Trophoblast cell (in vitro differentiated cells and primary cell): ENCODE results near the gene DENND5A.

Experiments
- DNase-seq, 2 donors: peaks; one replicate each; pipeline ENCODE4 v3.0.0-alpha.2; 2016
- H2AFZ ChIP-seq: 2 replicates; pipeline ENCODE4 v1.6.1; 2013; ENCODE audit warnings: low read length, moderate library complexity, mild to moderate bottlenecking; ENCODE audit not compliant: insufficient read depth, poor library complexity
- H2AK5ac ChIP-seq: 2 replicates; pipeline ENCODE4 v1.6.1; 2013; ENCODE audit warnings: mild to moderate bottlenecking, low read length
- H2BK120ac ChIP-seq: 2 replicates; pipeline ENCODE4 v1.6.1; 2013; ENCODE audit warnings: low read length, mild to moderate bottlenecking, moderate library complexity; ENCODE audit not compliant: insufficient read depth, poor library complexity
- H2BK12ac ChIP-seq: 2 replicates; pipeline ENCODE4 v1.6.1; 2013; ENCODE audit warnings: mild to moderate bottlenecking, low read length, moderate library complexity
- H2BK5ac ChIP-seq: 2 replicates; pipeline ENCODE4 v1.6.1; 2013; ENCODE audit warnings: low read length, low read depth, moderate library complexity, mild to moderate bottlenecking; ENCODE audit not compliant: poor library complexity
- H3K14ac ChIP-seq: 2 replicates; pipeline ENCODE4 v1.6.1; 2013; ENCODE audit warnings: mild to moderate bottlenecking, low read length
- H3K18ac ChIP-seq: 2 replicates; pipeline ENCODE4 v1.6.1; 2013; ENCODE audit warnings: mild to moderate bottlenecking, low read length
- H3K23ac ChIP-seq: 2 replicates; pipeline ENCODE4 v1.6.1; 2013; ENCODE audit warnings: low read length
- H3K27ac ChIP-seq: 2 replicates; pipeline ENCODE4 v1.5.1; 2013; ENCODE audit warnings: low read depth, mild to moderate bottlenecking, inconsistent platforms, low read length, moderate library complexity
- H3K27me3 ChIP-seq: 2 replicates; pipeline ENCODE4 v1.6.1; 2013; ENCODE audit warnings: inconsistent platforms, mild to moderate bottlenecking, low read length, moderate library complexity; ENCODE audit not compliant: insufficient read depth
- H3K36me3 ChIP-seq, 2 experiments: 1 replicate in 1 of 2; 2 replicates in 1 of 2; pipeline ENCODE4 v1.6.1; 2013; ENCODE audit warnings: low read length in 2 of 2, mild to moderate bottlenecking in 2 of 2, moderate library complexity in 1 of 2; ENCODE audit not compliant: insufficient read depth in 2 of 2, control insufficient read depth in 1 of 2
- H3K4ac ChIP-seq: 2 replicates; pipeline ENCODE4 v1.6.1; 2013; ENCODE audit warnings: low read depth, mild to moderate bottlenecking, low read length, moderate library complexity
- H3K4me1 ChIP-seq, 2 experiments: 1 replicate in 1 of 2; 2 replicates in 1 of 2; pipeline ENCODE4 v1.6.1; 2013; ENCODE audit warnings: low read length in 2 of 2, mild to moderate bottlenecking in 2 of 2, moderate library complexity in 1 of 2; ENCODE audit not compliant: insufficient read depth in 2 of 2, control insufficient read depth in 1 of 2
- H3K4me2 ChIP-seq: 2 replicates; pipeline ENCODE4 v1.6.1; 2013; ENCODE audit warnings: inconsistent platforms, mild to moderate bottlenecking, low read length, moderate library complexity
- H3K4me3 ChIP-seq: 2 replicates; pipeline ENCODE4 v1.5.1; 2013; ENCODE audit warnings: mild to moderate bottlenecking, low read depth, low read length, inconsistent platforms
- H3K79me1 ChIP-seq: one replicate; pipeline ENCODE4 v1.6.1; 2013; ENCODE audit warnings: low read length
- H3K79me2 ChIP-seq: 2 replicates; pipeline ENCODE4 v1.6.1; 2013; ENCODE audit warnings: low read length, mild to moderate bottlenecking; ENCODE audit not compliant: control insufficient read depth, insufficient read depth, poor library complexity
- H3K9ac ChIP-seq: 2 replicates; pipeline ENCODE4 v1.6.1; 2013; ENCODE audit warnings: mild to moderate bottlenecking, low read length
- H3K9me3 ChIP-seq: 2 replicates; pipeline ENCODE4 v1.6.1; 2013; ENCODE audit warnings: low read depth, mild to moderate bottlenecking, control low read depth, inconsistent platforms, low read length; ENCODE audit not compliant: insufficient read depth
- H4K12ac ChIP-seq: 2 replicates; pipeline ENCODE4 v1.6.1; 2013; ENCODE audit warnings: low read depth, mild to moderate bottlenecking, low read length, moderate library complexity
- H4K8ac ChIP-seq: 2 replicates; pipeline ENCODE4 v1.6.1; 2013; ENCODE audit warnings: low read depth, mild to moderate bottlenecking, low read length, moderate library complexity
- H4K91ac ChIP-seq: one replicate; pipeline ENCODE4 v1.6.1; 2013; ENCODE audit warnings: low read depth, mild to moderate bottlenecking, low read length, moderate library complexity
- WGBS: extraction: QIAGEN DNeasy Blood & Tissue Kit; methylation state at CpG from one replicate; pipeline ENCODE4 v1.1.7; 2013; ENCODE audit warnings: missing lambda C conversion rate; ENCODE audit not compliant: insufficient read length, insufficient coverage; ENCODE audit errors: extremely low coverage; 5-methylcytosine and 5-hydroxymethylcytosine counted together

The DENND5A gene

GRCh38 chr11:9148035-9148434 lies 117.1 kb downstream of the DENND5A start:
- Histone ChIP-seq H4K91ac (no peak overlapping the region), H2AK5ac (no peak overlapping the region), H3K36me3 (peaks cover 34 to 65% of the 10 kb centered on the region in 2 experiments), H3K27ac (no peak overlapping the region), H3K27me3 (no peaks in the 10 kb centered on the region), H3K79me2 (no peaks in the 10 kb centered on the region), H2AFZ (no peak overlapping the region), H3K14ac (no peak overlapping the region), H3K9ac (no peak overlapping the region), H3K4ac (no peak overlapping the region), H2BK5ac (no peak overlapping the region), H3K9me3 (no peaks in the 10 kb centered on the region), H3K23ac (no peak overlapping the region), H3K4me3 (no peak overlapping the region), H3K4me1 (peaks cover 3 to 8% of the 10 kb centered on the region in 2 experiments), H2BK120ac (no peak overlapping the region), H3K18ac (no peak overlapping the region), H3K4me2 (no peak overlapping the region), H3K79me1 (no peaks in the 10 kb centered on the region), H4K8ac (no peak overlapping the region), H2BK12ac (no peak overlapping the region), H4K12ac (no peak overlapping the region)
- DNase-seq: no peak
- WGBS: no CpG with 5 or more reads among the region's 2 CpGs

GRCh38 chr11:9146477-9146876 lies 118.7 kb downstream of the DENND5A start:
- Histone ChIP-seq H3K27me3 (no peaks in the 10 kb centered on the region), H4K8ac (no peak overlapping the region), H3K79me1 (no peaks in the 10 kb centered on the region), H3K23ac (no peak overlapping the region), H3K4me3 (no peak overlapping the region), H3K4me2 (no peak overlapping the region), H3K27ac (no peak overlapping the region), H3K18ac (no peak overlapping the region), H3K14ac (no peak overlapping the region), H3K79me2 (no peaks in the 10 kb centered on the region), H3K4me1 (peaks cover 3 to 8% of the 10 kb centered on the region in 2 experiments), H2AK5ac (no peak overlapping the region), H2BK120ac (no peak overlapping the region), H3K9ac (no peak overlapping the region), H3K9me3 (no peaks in the 10 kb centered on the region), H4K91ac (no peak overlapping the region), H2AFZ (no peak overlapping the region), H2BK12ac (no peak overlapping the region), H3K36me3 (peaks cover 43 to 70% of the 10 kb centered on the region in 2 experiments), H2BK5ac (no peak overlapping the region), H3K4ac (no peak overlapping the region), H4K12ac (no peak overlapping the region)
- no CpG with 5 or more reads among the region's 2 CpGs for WGBS
- DNase-seq: no peak

- no peak overlapping the region for H3K18ac ChIP-seq
- H2BK120ac ChIP-seq: no peak overlapping the region
- no peak overlapping the region for H2AK5ac ChIP-seq
- no peak overlapping the region for H3K14ac ChIP-seq
- no peaks in the 10 kb centered on the region for H3K79me2 ChIP-seq
- peaks cover 3 to 8% of the 10 kb centered on the region in 2 experiments for H3K4me1 ChIP-seq
- no CpG with 5 or more reads among the region's 2 CpGs for WGBS
- no peak overlapping the region for H3K27ac ChIP-seq
- H2BK5ac ChIP-seq: no peak overlapping the region
- no peak overlapping the region for H4K12ac ChIP-seq
- no peaks in the 10 kb centered on the region for H3K9me3 ChIP-seq
- no peak overlapping the region for H4K91ac ChIP-seq
- no peak overlapping the region for H3K23ac ChIP-seq
- H2AFZ ChIP-seq: no peak overlapping the region
- no peaks in the 10 kb centered on the region for H3K79me1 ChIP-seq
- H3K36me3 ChIP-seq: peaks cover 43 to 67% of the 10 kb centered on the region in 2 experiments
- no peak overlapping the region for H3K9ac ChIP-seq
- peak in 1 of 2 donors; percentile 31 for DNase-seq
- H3K4me2 ChIP-seq: no peak overlapping the region
- no peak overlapping the region for H2BK12ac ChIP-seq
- no peaks in the 10 kb centered on the region for H3K27me3 ChIP-seq
- no peak overlapping the region for H3K4ac ChIP-seq
- no peak overlapping the region for H3K4me3 ChIP-seq
- no peak overlapping the region for H4K8ac ChIP-seq
Measured at GRCh38 chr11:9145283-9145682, 119.9 kb downstream of the DENND5A start.

- DNase-seq: peak; percentile 54 to 73
- Histone ChIP-seq H2BK5ac (no peak overlapping the region), H3K4me1 (peaks cover 3 to 8% of the 10 kb centered on the region in 2 experiments), H3K27me3 (no peaks in the 10 kb centered on the region), H3K36me3 (peaks cover 43 to 65% of the 10 kb centered on the region in 2 experiments), H3K14ac (no peak overlapping the region), H2AFZ (no peak overlapping the region), H3K4me3 (no peak overlapping the region), H3K4ac (no peak overlapping the region), H4K8ac (no peak overlapping the region), H3K27ac (no peak overlapping the region), H3K9me3 (no peaks in the 10 kb centered on the region), H3K23ac (no peak overlapping the region), H3K18ac (no peak overlapping the region), H4K12ac (no peak overlapping the region), H3K4me2 (no peak overlapping the region), H3K79me1 (no peaks in the 10 kb centered on the region), H2AK5ac (no peak overlapping the region), H3K79me2 (no peaks in the 10 kb centered on the region), H4K91ac (no peak overlapping the region), H2BK120ac (no peak overlapping the region), H3K9ac (no peak overlapping the region), H2BK12ac (no peak overlapping the region)
- no CpG with 5 or more reads among the region's 2 CpGs for WGBS
Measured at GRCh38 chr11:9144828-9145227, 120.3 kb downstream of the DENND5A start.
